Prostate gland (tissue), 2 donors: ENCODE measurements around the gene ABCB8. TPM values are rescaled to one million over a fixed set of nuclear protein-coding genes. Genes with fewer than 3 reads are reported as not detected.
"Not testable (repeated sequence)": the region's sequence is repeated elsewhere in the genome, so short reads cannot be mapped to it uniquely, and the experiment has no call there.

ENCODE experiments used
- DNase-seq: peaks from one replicate; pipeline ENCODE4 v3.0.0-alpha.2; 2019; ENCODE audit warnings: low spot score
- H3K27ac ChIP-seq, 2 donors: fragments of 200-600 bp; sonication (generic); 2 replicates each; pipeline ENCODE4 v1.5.1; 2017 to 2019
- H3K27me3 ChIP-seq: fragments of 200-600 bp; sonication (generic); replicated peaks from 2 replicates; pipeline ENCODE4 v1.5.1; 2019; ENCODE audit not compliant: insufficient read depth
- H3K36me3 ChIP-seq, 2 donors: fragments of 200-600 bp; sonication (generic); 1 replicate in 1 of 2; 2 replicates in 1 of 2; pipeline versions ENCODE4 v1.5.1 to v1.8.1; 2017 to 2019
- H3K4me1 ChIP-seq: fragments of 200-600 bp; sonication (generic); replicated peaks from 2 replicates; pipeline ENCODE4 v1.5.1; 2019
- H3K4me3 ChIP-seq, 2 donors: fragments of 200-600 bp; sonication (generic); 2 replicates each; pipeline ENCODE4 v1.5.1; 2017 to 2019
- H3K9me3 ChIP-seq: fragments of 200-600 bp; sonication (generic); 2 replicates; pipeline ENCODE4 v1.5.1; 2017
- POLR2A ChIP-seq: fragments of 450-650 bp; IDR thresholded peaks from one replicate; pipeline ENCODE4 v1.6.1; 2016; ENCODE audit warnings: antibody characterized with exemption, mild to moderate bottlenecking
- POLR2AphosphoS5 ChIP-seq: sonication (generic); formaldehyde crosslinking; IDR thresholded peaks from one replicate; pipeline ENCODE4 v1.6.1; 2017; ENCODE audit warnings: antibody characterized with exemption
- WGBS: methylation state at CpG from one replicate; pipeline ENCODE4 v1.1.5; 2018; 5-methylcytosine and 5-hydroxymethylcytosine counted together
- intact Hi-C: fragments of 100-400 bp; cut with DNase I; formaldehyde crosslinking; loops from one replicate; pipeline ENCODE4 v1.14.2; 2022
- total RNA-seq, 2 donors: library from RNA; depleted of rRNA; stranded (reverse); fragments of >200 nt; gene quantifications; one replicate each; pipeline ENCODE4 v1.1.0, GENCODE V29; 2016
- TF ChIP-seq, protein P1 (sequence below), 4 experiments: fragments of 200-600 bp in 2 of 4; fragments of 450-650 bp in 2 of 4; sonication (generic) in 2 of 4; IDR thresholded peaks; 1 replicate in 3 of 4; 2 replicates in 1 of 4; pipeline ENCODE4 v1.5.1; 2016 to 2019; ENCODE audit warnings: antibody characterized with exemption in 4 of 4, mild to moderate bottlenecking in 2 of 4, moderate library complexity in 2 of 4

Gene ABCB8
- total RNA-seq, 2 donors from 2014 or later, result 26.4 to 50.6 TPM

DNA sequence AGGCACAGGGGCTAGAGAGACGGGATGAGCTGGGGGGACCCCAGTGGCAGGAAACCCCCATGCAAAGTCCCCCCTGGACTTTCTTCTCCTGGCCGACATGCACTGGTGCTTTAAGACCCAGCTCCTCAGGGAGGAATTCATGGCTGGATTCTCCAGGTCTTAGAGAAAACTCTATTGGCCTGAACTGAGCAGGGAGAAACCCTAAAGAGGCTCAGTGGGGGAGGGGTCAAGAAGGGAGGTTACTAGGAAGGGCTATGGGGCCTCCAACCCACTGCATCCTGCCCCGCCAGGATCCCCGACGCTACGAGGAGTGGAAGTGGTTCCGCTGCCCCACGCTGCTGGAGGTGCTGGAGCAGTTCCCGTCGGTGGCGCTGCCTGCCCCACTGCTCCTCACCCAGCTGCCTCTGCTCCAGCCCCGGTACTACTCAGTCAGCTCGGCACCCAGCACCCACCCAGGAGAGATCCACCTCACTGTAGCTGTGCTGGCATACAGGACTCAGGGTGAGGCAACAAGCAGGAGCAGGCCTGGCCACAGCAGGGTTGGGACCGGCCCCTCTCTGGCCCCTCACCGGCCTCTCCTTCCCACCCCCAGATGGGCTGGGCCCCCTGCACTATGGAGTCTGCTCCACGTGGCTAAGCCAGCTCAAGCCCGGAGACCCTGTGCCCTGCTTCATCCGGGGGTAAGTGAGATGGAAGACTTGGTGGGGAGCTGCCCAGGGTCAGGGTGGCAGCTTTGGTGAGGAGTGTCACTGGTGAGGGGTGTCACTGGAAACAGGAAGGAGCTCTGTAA, 17.7 kb upstream of the ABCB8 start:
- intact Hi-C loops, result no loop called here
- no peaks in the 10 kb centered on the region for H3K4me1 ChIP-seq
- no peaks in the 10 kb centered on the region for H3K36me3 ChIP-seq
- no peak overlapping the region for H3K27ac ChIP-seq
- WGBS, result 36% methylated on average over 18 of the region's 18 CpGs
- H3K9me3 ChIP-seq, result no peaks in the 10 kb centered on the region
- H3K4me3 ChIP-seq, result no peak overlapping the region
- no peak for DNase-seq
- H3K27me3 ChIP-seq, result peaks cover 6% of the 10 kb centered on the region
- TF ChIP-seq, protein P1, sequence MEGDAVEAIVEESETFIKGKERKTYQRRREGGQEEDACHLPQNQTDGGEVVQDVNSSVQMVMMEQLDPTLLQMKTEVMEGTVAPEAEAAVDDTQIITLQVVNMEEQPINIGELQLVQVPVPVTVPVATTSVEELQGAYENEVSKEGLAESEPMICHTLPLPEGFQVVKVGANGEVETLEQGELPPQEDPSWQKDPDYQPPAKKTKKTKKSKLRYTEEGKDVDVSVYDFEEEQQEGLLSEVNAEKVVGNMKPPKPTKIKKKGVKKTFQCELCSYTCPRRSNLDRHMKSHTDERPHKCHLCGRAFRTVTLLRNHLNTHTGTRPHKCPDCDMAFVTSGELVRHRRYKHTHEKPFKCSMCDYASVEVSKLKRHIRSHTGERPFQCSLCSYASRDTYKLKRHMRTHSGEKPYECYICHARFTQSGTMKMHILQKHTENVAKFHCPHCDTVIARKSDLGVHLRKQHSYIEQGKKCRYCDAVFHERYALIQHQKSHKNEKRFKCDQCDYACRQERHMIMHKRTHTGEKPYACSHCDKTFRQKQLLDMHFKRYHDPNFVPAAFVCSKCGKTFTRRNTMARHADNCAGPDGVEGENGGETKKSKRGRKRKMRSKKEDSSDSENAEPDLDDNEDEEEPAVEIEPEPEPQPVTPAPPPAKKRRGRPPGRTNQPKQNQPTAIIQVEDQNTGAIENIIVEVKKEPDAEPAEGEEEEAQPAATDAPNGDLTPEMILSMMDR (IDR thresholded peaks at IDR 0.05), result no peak
- no peak for TF ChIP-seq POLR2A

DNA sequence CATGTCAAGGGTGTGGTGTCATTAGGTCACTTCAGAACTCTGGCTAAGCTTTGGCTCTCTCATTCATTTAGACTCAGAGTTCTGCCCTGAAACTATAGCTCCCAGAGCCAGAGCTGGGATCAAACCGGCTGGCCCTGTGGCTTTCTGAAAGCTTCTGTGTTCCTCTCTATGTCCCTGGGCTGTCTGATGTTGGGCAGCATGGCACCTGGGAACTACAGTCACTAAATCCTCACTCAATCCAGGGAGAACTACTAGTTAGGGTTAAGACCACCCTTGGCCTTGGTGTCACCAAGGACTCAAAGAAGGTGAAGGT, 17.2 kb upstream of the ABCB8 start:
- no peak for TF ChIP-seq POLR2AphosphoS5
- TF ChIP-seq POLR2A, result no peak
- TF ChIP-seq, protein P1 (IDR thresholded peaks at IDR 0.05), result no peak
- H3K4me3 ChIP-seq, result no peak overlapping the region
- WGBS, result 67% methylated on average over 1 of the region's 1 CpG
- DNase-seq, result no peak
- no peaks in the 10 kb centered on the region for H3K9me3 ChIP-seq
- H3K27me3 ChIP-seq, result peaks cover 6% of the 10 kb centered on the region
- H3K4me1 ChIP-seq, result no peaks in the 10 kb centered on the region
- intact Hi-C loops, result no loop called here
- no peaks in the 10 kb centered on the region for H3K36me3 ChIP-seq
- H3K27ac ChIP-seq, result no peak overlapping the region

DNA sequence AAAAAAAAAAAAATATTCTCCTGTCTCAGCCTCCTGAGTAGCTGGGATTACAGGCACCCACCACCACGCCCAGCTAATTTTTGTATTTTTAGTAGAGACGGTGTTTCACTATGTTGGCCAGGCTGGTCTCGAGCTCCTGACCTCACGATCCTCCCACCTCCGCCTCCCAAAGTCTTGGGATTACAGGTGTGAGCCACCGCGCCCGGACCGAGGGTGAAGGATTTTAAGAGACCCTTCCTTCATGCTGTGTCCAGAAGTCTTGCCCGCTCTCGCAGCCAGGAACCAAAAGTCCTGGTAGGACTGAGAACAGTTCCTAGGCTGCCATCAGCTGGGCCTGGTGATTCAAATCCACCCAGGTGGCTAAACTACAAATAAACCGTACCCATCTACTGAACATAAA, 16.6 kb upstream of the ABCB8 start:
- H3K27me3 ChIP-seq, DNase-seq, H3K27ac ChIP-seq, H3K9me3 ChIP-seq, H3K4me1 ChIP-seq, intact Hi-C loops, H3K4me3 ChIP-seq, H3K36me3 ChIP-seq: not testable (repeated sequence)
- 87% methylated on average over 12 of the region's 12 CpGs for WGBS

DNA sequence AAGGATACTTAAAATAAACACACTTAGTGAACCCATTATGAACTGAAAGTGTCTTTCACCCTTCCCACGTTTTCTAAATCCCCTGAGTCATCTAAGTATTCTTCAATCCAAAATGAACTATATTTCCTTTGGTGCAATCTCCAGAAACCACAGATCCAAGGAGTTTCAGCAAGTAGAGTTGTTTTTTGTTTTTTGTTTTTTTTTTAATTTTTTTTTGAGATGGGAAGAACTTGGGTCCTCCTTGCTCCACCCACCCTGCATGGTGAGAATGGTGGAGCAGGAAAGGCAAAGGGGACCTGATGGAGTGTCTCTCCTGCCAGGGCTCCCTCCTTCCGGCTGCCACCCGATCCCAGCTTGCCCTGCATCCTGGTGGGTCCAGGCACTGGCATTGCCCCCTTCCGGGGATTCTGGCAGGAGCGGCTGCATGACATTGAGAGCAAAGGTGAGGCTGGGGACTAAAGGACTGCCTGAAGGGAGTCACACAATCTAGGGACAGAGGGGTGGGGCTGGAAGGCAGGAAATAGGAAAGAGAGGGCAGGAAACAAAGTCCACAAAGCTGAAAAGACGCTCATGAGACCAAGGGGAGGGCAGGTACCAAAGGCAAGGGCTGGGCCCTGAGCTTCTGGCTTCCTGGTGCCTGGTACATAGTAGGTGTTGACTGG, 16.1 kb upstream of the ABCB8 start:
- no peaks in the 10 kb centered on the region for H3K36me3 ChIP-seq
- intact Hi-C loops, result no loop called here
- no peak overlapping the region for H3K4me3 ChIP-seq
- DNase-seq, result no peak
- TF ChIP-seq, protein P1 (IDR thresholded peaks at IDR 0.05), result no peak
- TF ChIP-seq POLR2A (no peak), POLR2AphosphoS5 (no peak)
- no peaks in the 10 kb centered on the region for H3K9me3 ChIP-seq
- peaks cover 6% of the 10 kb centered on the region for H3K27me3 ChIP-seq
- no peaks in the 10 kb centered on the region for H3K4me1 ChIP-seq
- 81% methylated on average over 6 of the region's 6 CpGs for WGBS
- H3K27ac ChIP-seq, result no peak overlapping the region

DNA sequence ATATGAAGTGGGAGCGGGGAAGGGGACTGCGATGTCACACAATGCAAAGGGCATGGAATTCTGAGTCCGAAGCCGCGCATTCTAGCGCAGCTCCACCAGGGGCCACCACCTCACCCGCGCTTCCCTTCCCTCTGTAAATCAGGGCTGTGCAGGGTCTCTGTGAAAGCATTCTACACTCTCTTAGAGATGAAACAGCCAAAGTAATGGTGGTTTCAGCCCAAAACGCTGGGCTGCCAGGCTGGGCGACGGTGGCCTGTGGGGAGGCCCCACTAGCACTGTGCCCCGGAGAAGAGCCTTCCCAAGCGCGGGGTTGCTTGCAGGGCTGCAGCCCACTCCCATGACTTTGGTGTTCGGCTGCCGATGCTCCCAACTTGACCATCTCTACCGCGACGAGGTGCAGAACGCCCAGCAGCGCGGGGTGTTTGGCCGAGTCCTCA, 15.3 kb upstream of the ABCB8 start:
- Histone ChIP-seq H3K27me3 (peaks cover 6% of the 10 kb centered on the region), H3K4me1 (no peaks in the 10 kb centered on the region), H3K4me3 (no peak overlapping the region), H3K27ac (no peak overlapping the region), H3K9me3 (no peaks in the 10 kb centered on the region), H3K36me3 (no peaks in the 10 kb centered on the region)
- DNase-seq, result no peak
- intact Hi-C loops, result no loop called here
- TF ChIP-seq POLR2A, result no peak
- TF ChIP-seq, protein P1 (IDR thresholded peaks at IDR 0.05), result peak in 2 of 4 experiments; percentile 29 to 54
- 31% methylated on average over 23 of the region's 23 CpGs for WGBS
